ENCODE data around the gene FCRL5. TPM values are rescaled to one million over a fixed set of nuclear protein-coding genes. Genes with fewer than 3 reads are reported as not detected.

The FCRL5 gene
- total and polyA plus RNA-seq, 2 donors (not counting 3 experiments of a cell fraction or from before 2014, with no cell fraction given): not detected

GRCh38 chr1:157577420-157577819 lies 25.1 kb upstream of the FCRL5 start:
- POLR2A ChIA-PET: no interaction called here
- no TSS peak for BruUV-seq (replicated peaks)
- Histone ChIP-seq H3K4me2 (ENCODE audit: insufficient read depth, low read length) (no peak overlapping the region), H3K36me3 (ENCODE audit: control insufficient read depth in 2 of 2, extremely low read depth in 1 of 2, insufficient read depth in 2 of 2, low read length in 2 of 2) (no peaks in the 10 kb centered on the region), H3K79me2 (ENCODE audit: control insufficient read depth, insufficient read depth, low read length) (no peaks in the 10 kb centered on the region), H2AFZ (ENCODE audit: low read depth, low read length) (no peak overlapping the region), H3K9ac (replicated peaks; ENCODE audit: extremely low read depth, insufficient read depth, low read length) (no peak overlapping the region), H3K4me3 (replicated peaks in 1 of 3; ENCODE audit: insufficient read depth in 1 of 3, low read depth in 1 of 3, low read length in 3 of 3) (no peak overlapping the region), H4K20me1 (replicated peaks; ENCODE audit: control insufficient read depth, extremely low read depth, insufficient read depth, low read length) (no peaks in the 10 kb centered on the region), H3K9me1 (replicated peaks; ENCODE audit: control insufficient read depth, extremely low read depth, insufficient read depth, low read length) (no peaks in the 10 kb centered on the region), H3K27ac (ENCODE audit: insufficient read depth, low read depth, low read length) (no peak overlapping the region), H3K9me3 (replicated peaks; ENCODE audit: control insufficient read depth, insufficient read depth, low read length) (no peaks in the 10 kb centered on the region), H3K4me1 (ENCODE audit: control insufficient read depth, extremely low read depth, insufficient read depth, low read length) (no peaks in the 10 kb centered on the region), H3K27me3 (ENCODE audit: control insufficient read depth in 2 of 2, insufficient read depth in 2 of 2, low read length in 2 of 2) (peaks cover 0 to 2% of the 10 kb centered on the region in 2 experiments)
- dilution Hi-C loops (cut with MboI; ENCODE audit: extremely low pct_ligation_motif_present, low sequenced_read_pairs): no loop called here
- TF ChIP-seq JUN (IDR thresholded peaks at IDR 0.05; ENCODE audit: borderline replicate concordance, insufficient read depth, insufficient read length, low read depth): no peak
- TF ChIP-seq POLR2AphosphoS5 (IDR thresholded peaks at IDR 0.05; ENCODE audit: insufficient read depth, low read depth, low read length): no peak
- TF ChIP-seq MAX (IDR thresholded peaks at IDR 0.05; ENCODE audit: insufficient read depth, insufficient read length): no peak
- no peak for TF ChIP-seq FOS (IDR thresholded peaks at IDR 0.05; ENCODE audit: borderline replicate concordance, insufficient read depth, low read length)
- TF ChIP-seq MYC (IDR thresholded peaks at IDR 0.05; ENCODE audit: low read depth, low read length): no peak
- FAIRE-seq: no peak
- intact Hi-C loops (cut with micrococcal nuclease): no loop called here
- DNase-seq (ENCODE audit: low read depth, low spot score): no peak
- CTCF ChIA-PET: interaction anchor here (1.1 to 6.9 kb wide), 5 partner anchors 11 to 550 kb away, joined by 3 to 311 read pairs (median 3); no protein-coding TSS in a partner anchor

GRCh38 chr1:157575744-157576143 lies 23.4 kb upstream of the FCRL5 start:
- no peaks in the 10 kb centered on the region for H4K20me1 ChIP-seq (replicated peaks; ENCODE audit: control insufficient read depth, extremely low read depth, insufficient read depth, low read length)
- dilution Hi-C loops (cut with MboI; ENCODE audit: extremely low pct_ligation_motif_present, low sequenced_read_pairs): no loop called here
- no peaks in the 10 kb centered on the region for H3K9me1 ChIP-seq (replicated peaks; ENCODE audit: control insufficient read depth, extremely low read depth, insufficient read depth, low read length)
- no peak for FAIRE-seq
- BruUV-seq (replicated peaks): no TSS peak
- H3K4me1 ChIP-seq (ENCODE audit: control insufficient read depth, extremely low read depth, insufficient read depth, low read length): no peaks in the 10 kb centered on the region
- H3K27me3 ChIP-seq (ENCODE audit: control insufficient read depth in 2 of 2, insufficient read depth in 2 of 2, low read length in 2 of 2): peaks cover 0 to 2% of the 10 kb centered on the region in 2 experiments
- no peak overlapping the region for H3K4me3 ChIP-seq (replicated peaks in 1 of 3; ENCODE audit: insufficient read depth in 1 of 3, low read depth in 1 of 3, low read length in 3 of 3)
- no peak overlapping the region for H2AFZ ChIP-seq (ENCODE audit: low read depth, low read length)
- H3K4me2 ChIP-seq (ENCODE audit: insufficient read depth, low read length): no peak overlapping the region
- TF ChIP-seq JUN (IDR thresholded peaks at IDR 0.05; ENCODE audit: borderline replicate concordance, insufficient read depth, insufficient read length, low read depth) (no peak), EZH2 (IDR thresholded peaks at IDR 0.05; ENCODE audit: borderline replicate concordance, low read depth, low read length, severe bottlenecking) (no peak), POLR2A (IDR thresholded peaks at IDR 0.05; ENCODE audit: low read depth, low read length) (no peak), POLR2AphosphoS5 (IDR thresholded peaks at IDR 0.05; ENCODE audit: insufficient read depth, low read depth, low read length) (no peak), FOS (IDR thresholded peaks at IDR 0.05; ENCODE audit: borderline replicate concordance, insufficient read depth, low read length) (no peak), MAX (IDR thresholded peaks at IDR 0.05; ENCODE audit: insufficient read depth, insufficient read length) (no peak), MYC (IDR thresholded peaks at IDR 0.05; ENCODE audit: low read depth, low read length) (no peak)
- H3K36me3 ChIP-seq (ENCODE audit: control insufficient read depth in 2 of 2, extremely low read depth in 1 of 2, insufficient read depth in 2 of 2, low read length in 2 of 2): no peaks in the 10 kb centered on the region
- DNase-seq (ENCODE audit: low read depth, low spot score): no peak
- no peak overlapping the region for H3K9ac ChIP-seq (replicated peaks; ENCODE audit: extremely low read depth, insufficient read depth, low read length)
- intact Hi-C loops (cut with micrococcal nuclease): no loop called here
- no peaks in the 10 kb centered on the region for H3K79me2 ChIP-seq (ENCODE audit: control insufficient read depth, insufficient read depth, low read length)
- ChIA-PET CTCF (interaction anchor here (1.0 to 6.9 kb wide), 2 partner anchors 15 to 547 kb away, joined by 3 to 311 read pairs; no protein-coding TSS in a partner anchor), POLR2A (no interaction called here)
- H3K9me3 ChIP-seq (replicated peaks; ENCODE audit: control insufficient read depth, insufficient read depth, low read length): no peaks in the 10 kb centered on the region
- no peak overlapping the region for H3K27ac ChIP-seq (ENCODE audit: insufficient read depth, low read depth, low read length)
